Measurements from ENCODE around the gene RAET1G.

DNA sequence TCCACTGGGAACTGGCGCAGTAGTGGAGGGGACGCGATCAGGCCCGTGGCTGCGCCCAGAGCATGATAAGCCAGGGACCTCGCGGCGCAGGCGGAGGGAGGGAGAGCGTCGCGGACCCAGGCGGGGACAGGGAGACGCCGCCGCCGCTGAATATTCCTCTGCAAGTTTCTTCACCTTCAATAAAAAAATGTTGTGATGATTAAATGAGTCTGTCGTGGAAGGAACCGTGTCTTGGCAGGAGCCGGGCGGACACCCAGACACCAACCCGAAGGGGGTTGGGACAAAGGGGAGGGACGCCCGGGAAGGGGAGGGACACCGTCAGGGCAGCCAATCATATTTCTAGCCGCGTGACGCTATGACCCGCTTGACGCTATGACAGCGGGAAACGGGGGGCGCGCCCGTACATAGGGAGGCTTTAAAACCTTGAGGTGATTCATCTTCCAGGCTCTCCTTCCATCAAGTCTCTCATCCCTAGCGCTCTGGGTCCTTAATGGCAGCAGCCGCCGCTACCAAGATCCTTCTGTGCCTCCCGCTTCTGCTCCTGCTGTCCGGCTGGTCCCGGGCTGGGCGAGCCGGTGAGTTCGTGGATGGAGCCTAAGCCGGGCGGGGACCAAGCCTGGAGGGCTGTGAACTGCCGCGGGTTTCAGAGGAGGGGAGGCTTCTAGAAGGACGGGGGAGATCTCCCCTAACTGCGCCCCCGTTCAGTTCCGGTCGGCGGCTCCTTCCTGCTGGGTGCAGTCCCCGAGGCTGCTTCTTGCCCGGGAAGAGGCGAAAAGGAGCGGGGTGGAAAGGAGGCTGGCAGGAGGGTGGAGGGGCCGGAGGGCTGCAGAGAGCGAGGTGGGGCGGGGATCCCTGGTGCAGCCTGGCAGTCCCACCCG, 18.9 kb upstream of the RAET1G start, which contains the start of gene ULBP2:
- TF ChIP-seq, protein P1, sequence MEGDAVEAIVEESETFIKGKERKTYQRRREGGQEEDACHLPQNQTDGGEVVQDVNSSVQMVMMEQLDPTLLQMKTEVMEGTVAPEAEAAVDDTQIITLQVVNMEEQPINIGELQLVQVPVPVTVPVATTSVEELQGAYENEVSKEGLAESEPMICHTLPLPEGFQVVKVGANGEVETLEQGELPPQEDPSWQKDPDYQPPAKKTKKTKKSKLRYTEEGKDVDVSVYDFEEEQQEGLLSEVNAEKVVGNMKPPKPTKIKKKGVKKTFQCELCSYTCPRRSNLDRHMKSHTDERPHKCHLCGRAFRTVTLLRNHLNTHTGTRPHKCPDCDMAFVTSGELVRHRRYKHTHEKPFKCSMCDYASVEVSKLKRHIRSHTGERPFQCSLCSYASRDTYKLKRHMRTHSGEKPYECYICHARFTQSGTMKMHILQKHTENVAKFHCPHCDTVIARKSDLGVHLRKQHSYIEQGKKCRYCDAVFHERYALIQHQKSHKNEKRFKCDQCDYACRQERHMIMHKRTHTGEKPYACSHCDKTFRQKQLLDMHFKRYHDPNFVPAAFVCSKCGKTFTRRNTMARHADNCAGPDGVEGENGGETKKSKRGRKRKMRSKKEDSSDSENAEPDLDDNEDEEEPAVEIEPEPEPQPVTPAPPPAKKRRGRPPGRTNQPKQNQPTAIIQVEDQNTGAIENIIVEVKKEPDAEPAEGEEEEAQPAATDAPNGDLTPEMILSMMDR (IDR thresholded peaks at IDR 0.05; ENCODE audit: extremely low read depth in 1 of 2, insufficient read depth in 1 of 2, low read depth in 1 of 2, low read length in 2 of 2): no peak
- TF ChIP-seq POLR2A (IDR thresholded peaks at IDR 0.05; ENCODE audit: low read depth, low read length) (peak; percentile 98), POLR2AphosphoS5 (IDR thresholded peaks at IDR 0.05; ENCODE audit: insufficient read depth, low read depth, low read length) (peak; percentile 90)

Data from endothelial cell of umbilical vein (primary cell).